Upper lobe of left lung (tissue), 4 donors: ENCODE results near the gene GNL2.

ENCODE experiments used
- EP300 ChIP-seq, 4 donors: sonication (generic); formaldehyde crosslinking; IDR thresholded peaks; one replicate each; pipeline ENCODE4 v1.5.1; 2017; ENCODE audit warnings: antibody characterized with exemption in 4 of 4, control low read depth in 2 of 4
- TF ChIP-seq, protein P1 (sequence below), 6 experiments: fragments of 450-650 bp in 4 of 6; fragments of 200-600 bp in 2 of 6; sonication (generic) in 2 of 6; IDR thresholded peaks; one replicate each; pipeline ENCODE4 v1.5.1; 2016 to 2019; ENCODE audit warnings: antibody characterized with exemption in 6 of 6

DNA sequence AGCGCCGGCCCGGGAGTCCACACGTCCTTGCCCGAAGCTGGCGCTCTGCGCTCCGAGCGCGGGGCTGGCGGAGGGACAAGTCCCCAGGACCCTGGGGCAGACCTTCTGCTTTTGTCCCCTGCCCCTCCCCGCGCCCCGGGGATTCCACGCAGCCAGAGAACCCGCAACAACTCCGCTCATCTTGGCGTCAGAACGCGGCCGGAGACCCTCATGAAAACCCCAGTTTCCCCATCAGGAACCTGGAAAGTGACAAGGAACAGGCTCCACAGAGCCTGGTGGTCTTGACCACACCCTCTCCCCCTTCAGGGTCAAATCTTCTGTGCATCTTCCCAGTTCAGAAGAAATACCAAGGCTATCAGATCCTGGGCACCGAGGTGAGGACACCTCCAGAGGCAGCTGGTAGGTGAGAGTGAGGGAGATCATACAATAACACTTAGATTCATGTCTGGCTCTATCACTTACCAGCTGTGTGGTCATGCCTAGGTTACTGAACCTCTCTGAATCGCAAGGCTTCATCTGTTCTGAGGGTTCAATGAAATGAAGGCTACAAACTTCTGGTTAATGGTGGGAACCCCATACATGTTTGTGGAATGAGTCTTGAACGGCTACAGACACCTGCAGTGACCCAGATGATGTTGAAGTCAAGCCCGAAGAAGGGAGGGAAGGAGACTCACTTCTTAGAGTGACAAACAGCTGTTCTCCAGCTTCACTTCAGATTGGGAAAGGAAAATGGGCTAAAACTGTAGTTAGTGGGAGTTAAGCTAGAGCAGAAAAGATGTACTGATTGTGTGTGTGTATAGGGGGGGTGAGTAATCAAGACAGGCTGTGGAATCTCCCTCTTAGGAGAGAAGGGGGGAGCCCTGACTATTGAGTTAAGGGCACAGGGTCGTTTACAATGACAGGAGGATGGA, 39.5 kb upstream of the GNL2 start:
- TF ChIP-seq, protein P1, sequence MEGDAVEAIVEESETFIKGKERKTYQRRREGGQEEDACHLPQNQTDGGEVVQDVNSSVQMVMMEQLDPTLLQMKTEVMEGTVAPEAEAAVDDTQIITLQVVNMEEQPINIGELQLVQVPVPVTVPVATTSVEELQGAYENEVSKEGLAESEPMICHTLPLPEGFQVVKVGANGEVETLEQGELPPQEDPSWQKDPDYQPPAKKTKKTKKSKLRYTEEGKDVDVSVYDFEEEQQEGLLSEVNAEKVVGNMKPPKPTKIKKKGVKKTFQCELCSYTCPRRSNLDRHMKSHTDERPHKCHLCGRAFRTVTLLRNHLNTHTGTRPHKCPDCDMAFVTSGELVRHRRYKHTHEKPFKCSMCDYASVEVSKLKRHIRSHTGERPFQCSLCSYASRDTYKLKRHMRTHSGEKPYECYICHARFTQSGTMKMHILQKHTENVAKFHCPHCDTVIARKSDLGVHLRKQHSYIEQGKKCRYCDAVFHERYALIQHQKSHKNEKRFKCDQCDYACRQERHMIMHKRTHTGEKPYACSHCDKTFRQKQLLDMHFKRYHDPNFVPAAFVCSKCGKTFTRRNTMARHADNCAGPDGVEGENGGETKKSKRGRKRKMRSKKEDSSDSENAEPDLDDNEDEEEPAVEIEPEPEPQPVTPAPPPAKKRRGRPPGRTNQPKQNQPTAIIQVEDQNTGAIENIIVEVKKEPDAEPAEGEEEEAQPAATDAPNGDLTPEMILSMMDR (IDR thresholded peaks at IDR 0.05): no peak
- no peak for TF ChIP-seq EP300 (IDR thresholded peaks at IDR 0.05)
